Spleen (tissue), 7 donors: ENCODE results near the gene SPEN.

ENCODE experiments used
- POLR2A ChIP-seq, 3 donors: fragments of 450-650 bp; IDR thresholded peaks; one replicate each; pipeline ENCODE4 v1.5.1; 2017; ENCODE audit warnings: antibody characterized with exemption in 3 of 3, mild to moderate bottlenecking in 1 of 3
- TF ChIP-seq, protein P1 (sequence below), 11 experiments: fragments of 200-600 bp in 7 of 11; fragments of 450-650 bp in 4 of 11; sonication (generic) in 4 of 11; IDR thresholded peaks in 8 of 11; conservative IDR thresholded peaks in 3 of 11; 1 replicate in 7 of 11; 2 replicates in 4 of 11; pipeline versions ENCODE4 v1.4.0 to v1.8.0; 2016 to 2021; ENCODE audit warnings: antibody characterized with exemption in 11 of 11, inconsistent platforms in 4 of 11, mild to moderate bottlenecking in 1 of 11
- donor health status: DM: no; HTN: no; CAD: no; lungs with moderate emphysema.
- donor health status: DM: no; HTN: no; CAD: no.
- donor health status: DM: no; HTN: no; CAD: no.

DNA sequence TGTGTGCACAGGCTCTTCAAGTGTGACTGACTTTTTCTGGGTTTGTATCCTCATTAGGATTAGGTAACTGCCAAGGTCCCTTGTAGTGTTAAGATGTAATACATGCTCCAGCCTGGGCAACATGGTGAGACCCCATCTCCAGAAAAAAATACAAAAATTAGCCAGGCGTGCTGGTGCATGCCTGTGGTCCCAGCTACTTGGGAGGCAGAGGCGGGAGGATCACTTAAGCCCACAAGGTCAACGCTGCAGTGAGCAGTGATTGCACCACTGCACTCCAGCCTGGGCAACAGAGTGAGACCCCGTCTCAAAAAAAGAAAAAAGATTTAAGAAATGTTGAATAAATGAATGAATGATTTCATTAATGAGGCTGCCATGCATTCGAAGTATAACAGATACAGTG, 113.3 kb downstream of the SPEN start:
- TF ChIP-seq, protein P1, sequence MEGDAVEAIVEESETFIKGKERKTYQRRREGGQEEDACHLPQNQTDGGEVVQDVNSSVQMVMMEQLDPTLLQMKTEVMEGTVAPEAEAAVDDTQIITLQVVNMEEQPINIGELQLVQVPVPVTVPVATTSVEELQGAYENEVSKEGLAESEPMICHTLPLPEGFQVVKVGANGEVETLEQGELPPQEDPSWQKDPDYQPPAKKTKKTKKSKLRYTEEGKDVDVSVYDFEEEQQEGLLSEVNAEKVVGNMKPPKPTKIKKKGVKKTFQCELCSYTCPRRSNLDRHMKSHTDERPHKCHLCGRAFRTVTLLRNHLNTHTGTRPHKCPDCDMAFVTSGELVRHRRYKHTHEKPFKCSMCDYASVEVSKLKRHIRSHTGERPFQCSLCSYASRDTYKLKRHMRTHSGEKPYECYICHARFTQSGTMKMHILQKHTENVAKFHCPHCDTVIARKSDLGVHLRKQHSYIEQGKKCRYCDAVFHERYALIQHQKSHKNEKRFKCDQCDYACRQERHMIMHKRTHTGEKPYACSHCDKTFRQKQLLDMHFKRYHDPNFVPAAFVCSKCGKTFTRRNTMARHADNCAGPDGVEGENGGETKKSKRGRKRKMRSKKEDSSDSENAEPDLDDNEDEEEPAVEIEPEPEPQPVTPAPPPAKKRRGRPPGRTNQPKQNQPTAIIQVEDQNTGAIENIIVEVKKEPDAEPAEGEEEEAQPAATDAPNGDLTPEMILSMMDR (IDR thresholded peaks at IDR 0.05 in 8 of 11, conservative IDR thresholded peaks at IDR 0.05 in 3 of 11): no peak
- TF ChIP-seq POLR2A (IDR thresholded peaks at IDR 0.05): no peak
